DMS53 (cell line): ENCODE measurements around the gene FGD4.

Experiments used
- DNase-seq: peaks from one replicate; lab custom pipeline; 2025; lab: John Stamatoyannopoulos, UW

Gene FGD4

DNA sequence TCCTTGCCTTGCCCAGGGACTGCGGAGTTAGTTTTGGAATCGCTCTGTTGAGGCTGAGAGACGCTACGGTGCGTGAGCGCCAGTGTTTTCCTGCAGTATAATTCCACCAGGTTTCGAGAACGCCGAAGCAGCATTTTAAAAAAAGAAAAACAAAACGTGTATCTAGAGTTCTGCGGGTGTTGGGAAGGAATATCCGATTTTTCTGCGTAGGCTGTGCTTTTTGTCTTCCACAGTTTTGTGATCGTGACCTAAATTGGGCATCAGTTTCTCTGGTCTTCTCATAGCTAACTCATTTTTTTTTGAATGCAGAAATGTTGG, 280.5 kb downstream of the FGD4 start:
- DNase-seq, result no peak

DNA sequence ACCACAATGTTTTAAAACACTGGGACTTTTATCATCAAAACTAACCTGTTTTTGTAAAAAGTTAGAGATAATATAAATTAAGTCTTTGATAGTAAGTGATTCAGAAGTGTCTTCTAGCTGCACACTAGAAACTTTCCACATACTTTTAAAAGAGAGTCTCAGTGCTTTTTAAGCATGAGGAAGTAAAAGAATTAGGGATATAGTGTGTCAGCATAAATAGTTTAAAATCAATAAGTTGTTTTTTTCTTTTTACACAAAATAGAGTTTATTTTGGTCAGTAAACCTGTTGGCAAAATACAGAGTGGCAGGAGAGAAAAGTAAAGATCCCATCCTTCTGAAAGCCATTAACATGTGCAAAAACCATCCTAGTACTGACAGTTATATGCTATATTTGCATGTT, 281.4 kb downstream of the FGD4 start:
- DNase-seq, result no peak

DNA sequence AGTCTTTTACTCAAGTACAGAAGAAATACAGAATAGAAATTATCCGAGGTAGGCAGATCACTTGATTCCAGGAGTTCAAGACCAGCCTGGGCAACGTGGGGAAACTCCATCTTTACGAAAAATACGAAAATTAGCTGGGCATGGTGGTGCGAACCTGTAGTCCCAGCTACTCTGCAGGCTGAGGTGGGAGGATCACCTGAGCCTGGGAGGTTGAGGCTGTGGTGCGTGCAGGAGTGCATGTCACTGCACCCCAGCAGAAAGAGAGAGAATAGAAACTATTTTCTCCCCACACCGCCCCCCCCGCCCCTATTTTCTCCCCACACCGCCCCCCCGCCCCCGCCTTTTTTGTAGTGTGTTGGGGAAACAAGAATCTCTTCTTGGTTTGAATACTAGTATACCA, 281.9 kb downstream of the FGD4 start:
- no peak for DNase-seq

DNA sequence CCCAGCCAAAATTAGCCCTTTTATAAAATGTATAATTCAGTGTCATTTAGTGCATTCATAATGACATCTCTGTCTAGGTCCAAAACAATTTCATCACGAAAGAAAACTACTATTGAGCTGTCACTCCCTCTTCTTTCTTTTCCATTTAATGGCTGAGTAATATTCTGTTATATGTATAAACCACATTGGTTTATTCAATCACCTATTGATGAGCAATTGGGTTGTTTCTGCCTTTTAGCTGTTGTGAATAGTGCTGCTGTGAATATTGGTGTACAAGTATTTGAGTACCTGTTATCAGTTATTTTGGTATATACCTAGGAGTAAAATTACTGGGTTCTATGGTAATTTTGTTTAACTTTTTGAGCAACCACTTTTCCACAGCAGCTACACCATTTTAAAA, 287.0 kb downstream of the FGD4 start:
- DNase-seq, result no peak

DNA sequence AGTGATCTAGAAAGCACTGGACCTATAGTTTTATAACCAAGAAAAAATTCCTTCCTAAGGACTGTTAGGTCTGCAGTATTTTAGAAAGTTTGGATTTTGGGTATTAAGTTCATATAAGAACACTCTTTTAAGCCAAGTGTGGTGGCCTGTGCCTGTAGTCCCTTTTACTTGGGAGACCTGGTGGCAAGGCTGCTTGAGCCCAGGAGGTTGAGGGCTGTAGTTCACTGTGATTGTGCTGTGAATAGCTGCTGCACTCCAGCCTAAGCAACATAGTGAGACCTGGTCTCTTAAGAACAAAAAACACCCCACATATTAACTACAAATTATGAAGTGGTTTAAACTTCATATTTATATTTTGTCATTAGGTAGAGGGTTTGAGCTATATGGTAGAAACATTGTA, 289.4 kb downstream of the FGD4 start:
- DNase-seq, result no peak

DNA sequence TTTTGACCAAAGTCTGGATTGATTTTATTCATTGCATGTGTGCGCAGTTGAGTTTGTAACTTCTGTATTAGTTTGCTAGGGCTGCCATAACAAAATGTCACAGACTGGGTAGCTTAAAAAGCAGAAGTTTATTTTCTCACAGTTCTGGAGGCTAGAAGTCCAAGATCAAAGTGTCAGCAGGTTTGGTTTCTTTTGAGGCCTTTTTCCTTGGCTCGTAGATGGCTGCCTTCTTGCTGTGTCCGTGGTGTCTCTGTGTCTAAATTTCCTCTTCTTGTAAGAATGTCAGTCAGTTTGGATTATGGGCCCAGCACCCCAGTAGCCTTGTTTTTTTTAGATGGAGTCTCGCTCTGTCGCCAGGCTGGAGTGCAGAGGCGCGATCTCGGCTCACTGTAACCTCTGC, 291.6 kb downstream of the FGD4 start:
- DNase-seq, result no peak

DNA sequence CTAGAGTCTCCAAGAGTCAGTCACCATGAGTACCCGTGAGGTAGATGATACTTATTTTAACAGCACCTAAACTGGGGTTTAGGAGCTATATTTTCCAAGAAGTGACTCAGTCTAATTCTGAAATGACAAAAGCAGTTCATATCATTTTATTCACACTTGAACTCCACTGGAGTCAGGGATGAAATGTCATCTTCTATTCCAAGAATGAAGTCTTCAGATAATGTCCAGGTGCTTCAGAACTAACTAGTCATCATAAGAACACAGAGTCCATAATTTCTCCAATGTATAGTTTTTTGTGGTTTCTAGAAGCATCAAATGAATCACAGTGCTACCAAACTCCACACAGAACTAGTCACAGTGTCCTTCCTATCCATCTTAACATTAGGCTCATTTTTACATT, 293.0 kb downstream of the FGD4 start:
- no peak for DNase-seq

DNA sequence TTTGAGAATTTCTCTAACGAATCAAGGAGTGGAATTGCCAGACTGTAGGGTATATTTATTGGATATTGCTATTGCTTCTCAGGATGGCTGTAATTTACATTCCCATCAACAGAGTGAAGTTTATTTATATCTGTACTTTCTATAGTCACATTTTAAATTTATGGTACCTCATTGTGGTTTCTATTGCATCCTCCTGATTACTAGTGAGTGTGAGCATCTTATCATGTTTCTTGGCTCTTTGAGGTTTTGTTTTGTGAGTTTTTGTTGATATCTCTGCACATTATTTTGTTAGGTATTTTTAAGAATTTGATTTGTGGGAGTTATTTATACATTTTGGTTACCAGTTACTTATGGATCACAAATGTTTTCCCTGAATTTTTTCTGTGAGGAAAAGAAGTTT, 293.7 kb downstream of the FGD4 start:
- DNase-seq, result no peak
